Gastrocnemius medialis (tissue), 4 donors: ENCODE measurements around the gene HOMEZ.

ENCODE experiments used
- POLR2A ChIP-seq, 2 donors: fragments of 450-650 bp; IDR thresholded peaks; one replicate each; pipeline ENCODE4 v1.6.1; 2017; ENCODE audit warnings: antibody characterized with exemption in 2 of 2, mild to moderate bottlenecking in 2 of 2, moderate library complexity in 2 of 2
- TF ChIP-seq, protein P1 (sequence below), 5 experiments: fragments of 450-650 bp in 3 of 5; fragments of 200-600 bp in 2 of 5; sonication (generic) in 2 of 5; IDR thresholded peaks in 4 of 5; conservative IDR thresholded peaks in 1 of 5; 1 replicate in 4 of 5; 2 replicates in 1 of 5; pipeline ENCODE4 v1.5.1; 2016 to 2019; ENCODE audit warnings: antibody characterized with exemption in 5 of 5, mild to moderate bottlenecking in 3 of 5, moderate library complexity in 3 of 5

DNA sequence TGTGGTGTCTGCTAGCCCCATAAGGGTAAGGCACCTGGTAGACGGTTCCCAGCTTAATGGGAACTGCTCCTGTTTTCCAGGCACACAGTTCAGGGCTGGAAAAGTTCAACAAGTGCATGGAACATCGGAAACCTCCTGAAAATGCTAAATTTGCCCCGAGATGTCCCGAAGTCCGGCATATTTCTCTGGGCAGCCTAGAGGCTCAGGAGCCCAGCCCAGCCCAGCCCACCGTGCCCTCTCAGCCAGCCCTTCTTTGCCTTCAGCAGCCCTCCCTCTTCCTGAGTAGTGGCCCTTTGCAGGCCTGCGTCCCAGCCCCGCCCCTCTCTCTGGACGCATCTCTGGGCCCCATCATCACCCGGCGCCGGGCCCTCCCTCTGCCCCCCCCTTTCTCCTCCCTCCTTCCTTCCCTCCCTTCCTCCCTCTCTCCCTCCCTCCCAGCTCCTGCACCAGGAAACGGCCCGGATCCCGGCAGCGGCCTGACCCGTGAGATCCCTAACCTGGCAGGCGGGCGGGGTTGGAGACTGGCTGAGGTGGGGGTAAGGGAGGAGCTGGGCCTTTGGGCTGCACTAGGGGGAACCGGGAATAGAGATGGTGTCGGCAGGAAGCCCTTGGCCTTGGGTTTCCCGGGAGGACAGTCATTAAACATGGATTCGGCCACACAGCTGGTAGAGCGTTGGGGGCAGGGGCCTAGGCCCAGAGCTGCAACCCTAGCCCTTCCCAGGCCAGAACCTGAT lies 20.6 kb upstream of the HOMEZ start, which contains the start of gene BCL2L2:
- TF ChIP-seq, protein P1, sequence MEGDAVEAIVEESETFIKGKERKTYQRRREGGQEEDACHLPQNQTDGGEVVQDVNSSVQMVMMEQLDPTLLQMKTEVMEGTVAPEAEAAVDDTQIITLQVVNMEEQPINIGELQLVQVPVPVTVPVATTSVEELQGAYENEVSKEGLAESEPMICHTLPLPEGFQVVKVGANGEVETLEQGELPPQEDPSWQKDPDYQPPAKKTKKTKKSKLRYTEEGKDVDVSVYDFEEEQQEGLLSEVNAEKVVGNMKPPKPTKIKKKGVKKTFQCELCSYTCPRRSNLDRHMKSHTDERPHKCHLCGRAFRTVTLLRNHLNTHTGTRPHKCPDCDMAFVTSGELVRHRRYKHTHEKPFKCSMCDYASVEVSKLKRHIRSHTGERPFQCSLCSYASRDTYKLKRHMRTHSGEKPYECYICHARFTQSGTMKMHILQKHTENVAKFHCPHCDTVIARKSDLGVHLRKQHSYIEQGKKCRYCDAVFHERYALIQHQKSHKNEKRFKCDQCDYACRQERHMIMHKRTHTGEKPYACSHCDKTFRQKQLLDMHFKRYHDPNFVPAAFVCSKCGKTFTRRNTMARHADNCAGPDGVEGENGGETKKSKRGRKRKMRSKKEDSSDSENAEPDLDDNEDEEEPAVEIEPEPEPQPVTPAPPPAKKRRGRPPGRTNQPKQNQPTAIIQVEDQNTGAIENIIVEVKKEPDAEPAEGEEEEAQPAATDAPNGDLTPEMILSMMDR (IDR thresholded peaks at IDR 0.05 in 4 of 5, conservative IDR thresholded peaks at IDR 0.05 in 1 of 5) = no peak
- peak; percentile 61 to 62 for TF ChIP-seq POLR2A (IDR thresholded peaks at IDR 0.05)
